H9 (cell line): ENCODE measurements around the gene MALSU1. TPM values are rescaled to one million over a fixed set of nuclear protein-coding genes. Genes with fewer than 3 reads are reported as not detected.

Experiments used
- DNase-seq: peaks from one replicate; pipeline ENCODE4 v3.0.0-alpha.2; 2017
- H2AFZ ChIP-seq: one replicate; pipeline ENCODE4 v1.6.1; 2013; ENCODE audit warnings: mild to moderate bottlenecking, low read length, control low read depth, moderate library complexity
- H2AK5ac ChIP-seq: 2 replicates; pipeline ENCODE4 v1.6.1; 2013; ENCODE audit warnings: low read length, control low read depth, mixed read lengths; ENCODE audit not compliant: insufficient read length
- H2BK120ac ChIP-seq: one replicate; pipeline ENCODE4 v1.6.1; 2013; ENCODE audit warnings: low read depth, mild to moderate bottlenecking, low read length, control low read depth, inconsistent platforms; ENCODE audit not compliant: poor library complexity, severe bottlenecking
- H2BK12ac ChIP-seq: 2 replicates; pipeline ENCODE4 v1.6.1; 2013; ENCODE audit warnings: low read length, control low read depth, mixed read lengths, low read depth; ENCODE audit not compliant: insufficient read length
- H2BK15ac ChIP-seq: 2 replicates; pipeline ENCODE4 v1.6.1; 2013; ENCODE audit warnings: low read depth, low read length, control low read depth
- H2BK20ac ChIP-seq: one replicate; pipeline ENCODE4 v1.6.1; 2013; ENCODE audit warnings: low read depth, mild to moderate bottlenecking, low read length, control low read depth, inconsistent platforms; ENCODE audit not compliant: poor library complexity, severe bottlenecking
- H2BK5ac ChIP-seq: 2 replicates; pipeline ENCODE4 v1.6.1; 2013; ENCODE audit warnings: low read length, control low read depth, mixed read lengths; ENCODE audit not compliant: insufficient read length
- H3K14ac ChIP-seq: 2 replicates; pipeline ENCODE4 v1.6.1; 2013; ENCODE audit warnings: low read length, control low read depth; ENCODE audit not compliant: insufficient read depth
- H3K18ac ChIP-seq: 2 replicates; pipeline ENCODE4 v1.6.1; 2013; ENCODE audit warnings: low read depth, mild to moderate bottlenecking, mixed read lengths, low read length, control low read depth; ENCODE audit not compliant: insufficient read length
- H3K23ac ChIP-seq: 2 replicates; pipeline ENCODE4 v1.6.1; 2013; ENCODE audit warnings: low read length, control low read depth, mixed read lengths, low read depth; ENCODE audit not compliant: insufficient read length
- H3K23me2 ChIP-seq: 2 replicates; pipeline ENCODE4 v1.6.1; 2013; ENCODE audit warnings: low read depth, mild to moderate bottlenecking, mixed read lengths, low read length, control low read depth; ENCODE audit not compliant: insufficient read length, poor library complexity, severe bottlenecking
- H3K27ac ChIP-seq: 2 replicates; pipeline ENCODE4 v1.5.1; 2013; ENCODE audit warnings: low read length, control low read depth, mixed read lengths, low read depth; ENCODE audit not compliant: insufficient read length
- H3K27me3 ChIP-seq: 2 replicates; pipeline ENCODE4 v1.6.1; 2013; ENCODE audit warnings: low read length, control low read depth, inconsistent platforms; ENCODE audit not compliant: insufficient read depth
- H3K4ac ChIP-seq: 2 replicates; pipeline ENCODE4 v1.6.1; 2013; ENCODE audit warnings: low read depth, mild to moderate bottlenecking, control low read depth, inconsistent platforms, low read length, moderate library complexity
- H3K4me1 ChIP-seq: 2 replicates; pipeline ENCODE4 v1.6.1; 2013; ENCODE audit warnings: low read length, control low read depth, inconsistent platforms; ENCODE audit not compliant: insufficient read depth
- H3K4me2 ChIP-seq: 2 replicates; pipeline ENCODE4 v1.6.1; 2013; ENCODE audit warnings: low read length, control low read depth, mixed read lengths; ENCODE audit not compliant: insufficient read length, insufficient read depth
- H3K56ac ChIP-seq: 2 replicates; pipeline ENCODE4 v1.6.1; 2013; ENCODE audit warnings: low read depth, mild to moderate bottlenecking, mixed read lengths, low read length, control low read depth; ENCODE audit not compliant: insufficient read length
- H3K79me1 ChIP-seq: 2 replicates; pipeline ENCODE4 v1.6.1; 2013; ENCODE audit warnings: low read depth, mild to moderate bottlenecking, moderate library complexity, low read length, control low read depth, inconsistent platforms; ENCODE audit not compliant: insufficient read depth, poor library complexity, severe bottlenecking
- H3K79me2 ChIP-seq: 2 replicates; pipeline ENCODE4 v1.6.1; 2013; ENCODE audit warnings: low read length, control low read depth, inconsistent platforms; ENCODE audit not compliant: insufficient read depth
- H3K9ac ChIP-seq: 2 replicates; pipeline ENCODE4 v1.6.1; 2013; ENCODE audit warnings: low read length, control low read depth, mixed read lengths; ENCODE audit not compliant: insufficient read length; ENCODE audit errors: extremely low read depth
- H3K9me3 ChIP-seq: one replicate; pipeline ENCODE4 v1.6.1; 2013; ENCODE audit warnings: low read depth, low read length, inconsistent platforms; ENCODE audit not compliant: control insufficient read depth
- H3T11ph ChIP-seq: one replicate; pipeline ENCODE4 v1.6.1; 2013; ENCODE audit warnings: mild to moderate bottlenecking, low read length, control low read depth, inconsistent platforms
- H4K20me1 ChIP-seq: one replicate; pipeline ENCODE4 v1.6.1; 2013; ENCODE audit not compliant: control insufficient read depth, insufficient read length, insufficient read depth
- H4K5ac ChIP-seq: 2 replicates; pipeline ENCODE4 v1.6.1; 2013; ENCODE audit warnings: low read depth, mild to moderate bottlenecking, mixed read lengths, low read length, control low read depth; ENCODE audit not compliant: insufficient read length
- H4K8ac ChIP-seq: replicated peaks from 2 replicates; pipeline ENCODE4 v1.6.1; 2013; ENCODE audit warnings: low read length, control low read depth, mixed read lengths, low read depth; ENCODE audit not compliant: insufficient read length
- H4K91ac ChIP-seq: 2 replicates; pipeline ENCODE4 v1.6.1; 2013; ENCODE audit warnings: low read depth, mild to moderate bottlenecking, moderate library complexity, mixed read lengths, low read length, control low read depth; ENCODE audit not compliant: insufficient read length
- H3K27ac Mint-ChIP-seq, 3 experiments: 2 replicates in 2 of 3; 3 replicates in 1 of 3; pipeline ENCODE4 v1.8.0; 2020 to 2021; ENCODE audit warnings: mixed read lengths in 3 of 3, mild to moderate bottlenecking in 1 of 3, moderate library complexity in 1 of 3
- H3K27me3 Mint-ChIP-seq: 2 replicates; pipeline ENCODE4 v1.8.0; 2021; ENCODE audit warnings: low read depth, mild to moderate bottlenecking, moderate library complexity, mixed read lengths
- H3K36me3 Mint-ChIP-seq, 3 experiments: 2 replicates in 2 of 3; 3 replicates in 1 of 3; pipeline ENCODE4 v1.8.0; 2020 to 2021; ENCODE audit warnings: low read depth in 3 of 3, mixed read lengths in 3 of 3; ENCODE audit not compliant: insufficient read depth in 1 of 3
- H3K4me1 Mint-ChIP-seq, 2 experiments: 2 replicates each; pipeline ENCODE4 v1.8.0; 2020; ENCODE audit warnings: mixed read lengths in 2 of 2
- H3K4me3 Mint-ChIP-seq, 2 experiments: 2 replicates in 1 of 2; 3 replicates in 1 of 2; pipeline ENCODE4 v1.8.0; 2020 to 2021; ENCODE audit warnings: mild to moderate bottlenecking in 2 of 2, mixed read lengths in 2 of 2, moderate library complexity in 1 of 2
- H3K9me3 Mint-ChIP-seq, 2 experiments: 2 replicates in 1 of 2; 3 replicates in 1 of 2; pipeline ENCODE4 v1.8.0; 2020; ENCODE audit warnings: mild to moderate bottlenecking in 2 of 2, mixed read lengths in 2 of 2, moderate library complexity in 1 of 2
- WGBS: extraction: QIAGEN DNeasy Blood & Tissue Kit; methylation state at CpG from one replicate; pipeline ENCODE4 v1.1.7; 2013; ENCODE audit warnings: missing lambda C conversion rate, low lambda C conversion rate, mixed read lengths; ENCODE audit not compliant: insufficient read length; ENCODE audit errors: extremely low coverage; 5-methylcytosine and 5-hydroxymethylcytosine counted together
- total RNA-seq: library from RNA; stranded (reverse); gene quantifications from 2 replicates; pipeline ENCODE4 v1.2.1, GENCODE V29; 2021
- TF ChIP-seq, protein P1 (sequence below): fragments of 200-600 bp; sonication (generic); conservative IDR thresholded peaks from 3 replicates; pipeline ENCODE4 v1.8.0; 2021; ENCODE audit warnings: antibody characterized with exemption, mild to moderate bottlenecking

Gene MALSU1
- total RNA-seq, 1 experiment from 2014 or later, result 83.4 TPM

- WGBS, result no CpG with 5 or more reads among the region's 3 CpGs
- TF ChIP-seq, protein P1, sequence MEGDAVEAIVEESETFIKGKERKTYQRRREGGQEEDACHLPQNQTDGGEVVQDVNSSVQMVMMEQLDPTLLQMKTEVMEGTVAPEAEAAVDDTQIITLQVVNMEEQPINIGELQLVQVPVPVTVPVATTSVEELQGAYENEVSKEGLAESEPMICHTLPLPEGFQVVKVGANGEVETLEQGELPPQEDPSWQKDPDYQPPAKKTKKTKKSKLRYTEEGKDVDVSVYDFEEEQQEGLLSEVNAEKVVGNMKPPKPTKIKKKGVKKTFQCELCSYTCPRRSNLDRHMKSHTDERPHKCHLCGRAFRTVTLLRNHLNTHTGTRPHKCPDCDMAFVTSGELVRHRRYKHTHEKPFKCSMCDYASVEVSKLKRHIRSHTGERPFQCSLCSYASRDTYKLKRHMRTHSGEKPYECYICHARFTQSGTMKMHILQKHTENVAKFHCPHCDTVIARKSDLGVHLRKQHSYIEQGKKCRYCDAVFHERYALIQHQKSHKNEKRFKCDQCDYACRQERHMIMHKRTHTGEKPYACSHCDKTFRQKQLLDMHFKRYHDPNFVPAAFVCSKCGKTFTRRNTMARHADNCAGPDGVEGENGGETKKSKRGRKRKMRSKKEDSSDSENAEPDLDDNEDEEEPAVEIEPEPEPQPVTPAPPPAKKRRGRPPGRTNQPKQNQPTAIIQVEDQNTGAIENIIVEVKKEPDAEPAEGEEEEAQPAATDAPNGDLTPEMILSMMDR, result no peak
- H2AFZ ChIP-seq, result no peak overlapping the region
- no peak overlapping the region for H3K4ac ChIP-seq
- H2AK5ac ChIP-seq, result no peak overlapping the region
- H4K8ac ChIP-seq, result no peak overlapping the region
- Mint-ChIP-seq H3K9me3 (no peaks in the 10 kb centered on the region), H3K27me3 (no peaks in the 10 kb centered on the region), H3K4me3 (no peak overlapping the region), H3K27ac (no peak overlapping the region), H3K36me3 (peaks cover 14 to 44% (median 32%) of the 10 kb centered on the region in 3 experiments; a peak in 6 of 7 replicates), H3K4me1 (peaks cover 15 to 24% of the 10 kb centered on the region in 2 experiments)
- H3K23me2 ChIP-seq, result no peaks in the 10 kb centered on the region
- no peak overlapping the region for H3K18ac ChIP-seq
- H3K4me2 ChIP-seq, result no peak overlapping the region
- no peak for DNase-seq
- H2BK5ac ChIP-seq, result no peak overlapping the region
- H3K23ac ChIP-seq, result no peak overlapping the region
- H3K27me3 ChIP-seq, result no peaks in the 10 kb centered on the region
- H3K4me1 ChIP-seq, result no peaks in the 10 kb centered on the region
- no peak overlapping the region for H3K56ac ChIP-seq
- peaks cover 13% of the 10 kb centered on the region for H3K79me1 ChIP-seq
- H2BK12ac ChIP-seq, result no peak overlapping the region
- H3K79me2 ChIP-seq, result peaks cover 7% of the 10 kb centered on the region; the same call in 1 of the 2 replicates
- H3K27ac ChIP-seq, result no peak overlapping the region
- H3T11ph ChIP-seq, result no peak overlapping the region
- H3K9ac ChIP-seq, result no peak overlapping the region
- H3K9me3 ChIP-seq, result no peaks in the 10 kb centered on the region
- H3K14ac ChIP-seq, result no peak overlapping the region
- H4K20me1 ChIP-seq, result no peaks in the 10 kb centered on the region
- H4K5ac ChIP-seq, result no peak overlapping the region
- no peak overlapping the region for H2BK120ac ChIP-seq
- no peak overlapping the region for H2BK15ac ChIP-seq
- H2BK20ac ChIP-seq, result no peak overlapping the region
- no peak overlapping the region for H4K91ac ChIP-seq
These were observed 57.0 kb downstream of the MALSU1 start for GRCh38 chr7:23356168-23356567.
